Ishikawa (cell line): ENCODE measurements around the gene ST7.

ENCODE experiments used
- CEBPB ChIP-seq: IDR thresholded peaks from 2 replicates; pipeline ENCODE4 v1.6.1; 2012
- CREB1 ChIP-seq: IDR thresholded peaks from 2 replicates; pipeline ENCODE4 v1.6.1; 2012; ENCODE audit warnings: low read depth
- EGR1 ChIP-seq: IDR thresholded peaks from 2 replicates; pipeline ENCODE4 v1.6.1; 2012
- EP300 ChIP-seq: IDR thresholded peaks from 2 replicates; pipeline ENCODE4 v1.6.1; 2012; ENCODE audit warnings: borderline replicate concordance
- FOXM1 ChIP-seq: IDR thresholded peaks from 2 replicates; pipeline ENCODE4 v1.6.1; 2012; ENCODE audit warnings: low read depth, borderline replicate concordance
- MAX ChIP-seq: IDR thresholded peaks from 2 replicates; pipeline ENCODE4 v1.6.1; 2012
- NFIC ChIP-seq: IDR thresholded peaks from 2 replicates; pipeline ENCODE4 v1.6.1; 2012
- RAD21 ChIP-seq: IDR thresholded peaks from 2 replicates; pipeline ENCODE4 v1.6.1; 2012; ENCODE audit warnings: low read depth
- REST ChIP-seq: IDR thresholded peaks from 2 replicates; pipeline ENCODE4 v1.6.1; 2012; ENCODE audit warnings: low read depth, mild to moderate bottlenecking
- TAF1 ChIP-seq: IDR thresholded peaks from 2 replicates; pipeline ENCODE4 v1.6.1; 2012; ENCODE audit warnings: low read depth, mild to moderate bottlenecking
- TCF12 ChIP-seq: IDR thresholded peaks from 2 replicates; pipeline ENCODE4 v1.6.1; 2012; ENCODE audit warnings: low read depth
- TEAD4 ChIP-seq: IDR thresholded peaks from 2 replicates; pipeline ENCODE4 v1.6.1; 2012
- USF1 ChIP-seq: IDR thresholded peaks from 2 replicates; pipeline ENCODE4 v1.6.1; 2012
- YY1 ChIP-seq: IDR thresholded peaks from 2 replicates; pipeline ENCODE4 v1.6.1; 2012; ENCODE audit warnings: low read depth
- ZBTB7A ChIP-seq: IDR thresholded peaks from 2 replicates; pipeline ENCODE4 v1.6.1; 2012; ENCODE audit warnings: low read depth

Gene ST7

GRCh38 chr7:116979430-116979829 is 26.1 kb downstream of the ST7 start:
- TF ChIP-seq REST = no peak
- TF ChIP-seq EP300 = no peak
- TF ChIP-seq FOXM1 = no peak
- no peak for TF ChIP-seq MAX
- no peak for TF ChIP-seq CEBPB
- no peak for TF ChIP-seq TEAD4
- TF ChIP-seq NFIC = no peak
- no peak for TF ChIP-seq YY1
- TF ChIP-seq TCF12 = no peak
- TF ChIP-seq ZBTB7A = no peak
- no peak for TF ChIP-seq EGR1
- TF ChIP-seq USF1 = no peak
- TF ChIP-seq CREB1 = no peak
- TF ChIP-seq TAF1 = no peak
- no peak for TF ChIP-seq RAD21

- TF ChIP-seq ZBTB7A = no peak
- no peak for TF ChIP-seq CREB1
- TF ChIP-seq EP300 = no peak
- no peak for TF ChIP-seq TAF1
- TF ChIP-seq TCF12 = no peak
- TF ChIP-seq FOXM1 = no peak
- TF ChIP-seq MAX = no peak
- TF ChIP-seq NFIC = no peak
- TF ChIP-seq EGR1 = no peak
Observed at GRCh38 chr7:116980354-116980753, 27.1 kb downstream of the ST7 start.

- no peak for TF ChIP-seq YY1
- no peak for TF ChIP-seq TEAD4
- no peak for TF ChIP-seq RAD21
- TF ChIP-seq CREB1 = no peak
- no peak for TF ChIP-seq TCF12
Observed at GRCh38 chr7:116981939-116982338, 28.6 kb downstream of the ST7 start.

- TF ChIP-seq RAD21 (no peak), TCF12 (no peak), REST (no peak), FOXM1 (no peak), TAF1 (no peak), EP300 (no peak), YY1 (no peak), EGR1 (no peak), CEBPB (no peak), TEAD4 (no peak), USF1 (no peak), NFIC (no peak), MAX (no peak), CREB1 (no peak), ZBTB7A (no peak)
Observed at GRCh38 chr7:116984511-116984910, 31.2 kb downstream of the ST7 start.

- TF ChIP-seq RAD21 = peak; percentile 49
- TF ChIP-seq TAF1 = no peak
- no peak for TF ChIP-seq EP300
- no peak for TF ChIP-seq EGR1
- no peak for TF ChIP-seq CEBPB
- TF ChIP-seq FOXM1 = no peak
- no peak for TF ChIP-seq TCF12
Observed at GRCh38 chr7:116984917-116985316, 31.6 kb downstream of the ST7 start.

GRCh38 chr7:116985575-116985974 is 32.3 kb downstream of the ST7 start:
- no peak for TF ChIP-seq MAX
- no peak for TF ChIP-seq CREB1
- TF ChIP-seq ZBTB7A = no peak
- TF ChIP-seq RAD21 = no peak
- no peak for TF ChIP-seq USF1
- TF ChIP-seq CEBPB = no peak
- TF ChIP-seq TCF12 = no peak
- TF ChIP-seq TEAD4 = no peak
- no peak for TF ChIP-seq EGR1
- no peak for TF ChIP-seq NFIC
- TF ChIP-seq REST = no peak
- no peak for TF ChIP-seq TAF1
- TF ChIP-seq YY1 = no peak
- no peak for TF ChIP-seq EP300
